Jurkat, Clone E6-1 (cell line): ENCODE data around the gene USP6NL.

Experiments
- DNase-seq: peaks from one replicate; pipeline ENCODE4 v3.0.0-alpha.2; 2011; ENCODE audit warnings: low read depth, low spot score
- H3K4me3 ChIP-seq: 2 replicates; pipeline ENCODE4 v1.5.1; 2011; ENCODE audit warnings: mild to moderate bottlenecking, low read length, control low read depth, moderate library complexity

The USP6NL gene

DNA sequence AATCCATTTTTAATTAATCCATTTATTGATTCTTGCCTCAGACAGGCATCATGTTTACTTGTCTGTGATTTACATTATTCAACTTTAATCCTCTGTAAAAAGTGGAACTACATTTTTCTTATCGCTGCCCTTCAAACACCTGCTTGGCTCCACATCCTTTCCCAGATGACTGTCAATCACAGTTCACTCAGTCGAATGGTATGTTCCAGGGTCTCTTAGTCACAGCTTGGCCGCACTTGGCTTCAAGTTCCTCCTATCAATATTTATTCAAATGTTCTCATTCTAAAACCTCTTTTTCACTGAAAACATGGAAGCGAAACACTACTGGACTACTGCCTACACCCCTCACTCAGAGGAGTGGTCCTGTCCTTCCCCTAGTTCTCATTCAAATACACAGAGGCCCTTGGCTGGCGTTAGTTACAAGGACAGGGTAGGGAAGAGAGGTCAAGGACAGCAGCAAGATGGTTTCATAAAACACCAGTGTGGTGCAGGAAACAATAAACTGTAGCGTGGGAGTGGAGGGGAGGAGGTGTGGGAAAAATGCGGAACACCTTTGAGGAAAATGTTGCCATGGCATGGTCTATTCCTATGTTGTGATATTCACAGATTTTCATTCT, 143.2 kb downstream of the USP6NL start:
- no peak overlapping the region for H3K4me3 ChIP-seq
- DNase-seq, result no peak

DNA sequence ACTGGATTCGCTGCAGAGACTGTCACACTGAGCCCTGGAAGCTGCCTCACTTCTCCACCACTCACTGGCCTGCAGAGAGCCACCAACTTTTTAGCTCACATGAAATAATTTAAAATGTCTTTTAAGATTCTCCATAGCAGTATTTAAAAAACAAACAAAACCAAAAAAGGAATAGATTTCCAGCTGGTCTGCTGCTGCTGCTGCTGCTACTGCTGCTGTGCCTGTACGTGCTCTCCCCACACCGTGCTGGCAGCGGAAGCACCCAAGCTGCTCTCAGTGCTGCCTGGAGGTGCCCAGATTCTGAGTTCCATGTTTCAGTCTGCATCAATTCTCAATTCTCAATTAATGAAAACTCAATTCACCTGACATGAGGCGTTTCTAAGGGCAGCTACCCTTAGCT, 146.0 kb downstream of the USP6NL start:
- no peak overlapping the region for H3K4me3 ChIP-seq
- DNase-seq, result no peak

DNA sequence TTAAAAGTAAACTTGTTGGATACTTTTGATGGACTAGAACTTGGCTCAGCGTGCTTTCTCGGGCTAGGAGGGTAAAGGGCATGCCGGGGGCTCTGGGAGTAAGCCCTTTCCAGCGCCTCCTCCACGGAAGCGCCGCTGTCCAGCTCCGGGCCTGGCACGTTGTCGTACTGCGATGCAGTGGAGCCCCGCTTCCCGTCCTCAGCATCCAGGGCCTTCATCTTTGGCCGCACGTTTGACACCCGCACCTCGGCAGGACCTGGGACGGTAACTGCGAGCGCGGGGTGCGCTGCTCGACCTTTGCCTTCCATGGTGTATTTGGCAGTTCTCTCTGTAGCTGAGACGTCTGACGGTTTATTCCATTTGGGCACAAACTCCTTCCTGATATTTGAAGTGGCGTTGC, 148.3 kb downstream of the USP6NL start:
- no peak overlapping the region for H3K4me3 ChIP-seq
- DNase-seq, result no peak

DNA sequence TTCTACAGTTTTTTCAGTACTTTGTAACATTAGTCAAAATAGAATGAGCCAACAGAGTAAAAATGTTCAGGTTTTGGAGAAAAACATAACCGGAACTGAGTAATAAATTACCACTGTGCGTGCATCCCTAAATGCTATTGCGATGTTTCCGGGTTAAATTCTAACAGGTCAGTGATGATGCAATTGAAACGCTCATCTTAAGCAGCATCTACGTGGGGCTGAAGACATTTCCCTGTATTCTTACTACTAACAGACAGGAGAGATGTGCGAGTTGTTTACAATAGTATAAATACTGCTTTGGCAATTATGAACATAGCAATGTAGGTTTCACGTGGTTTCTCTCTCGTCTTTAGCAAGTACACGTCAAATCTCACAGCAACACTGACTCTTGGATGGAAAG, 149.4 kb downstream of the USP6NL start:
- DNase-seq, result no peak
- H3K4me3 ChIP-seq, result no peak overlapping the region

DNA sequence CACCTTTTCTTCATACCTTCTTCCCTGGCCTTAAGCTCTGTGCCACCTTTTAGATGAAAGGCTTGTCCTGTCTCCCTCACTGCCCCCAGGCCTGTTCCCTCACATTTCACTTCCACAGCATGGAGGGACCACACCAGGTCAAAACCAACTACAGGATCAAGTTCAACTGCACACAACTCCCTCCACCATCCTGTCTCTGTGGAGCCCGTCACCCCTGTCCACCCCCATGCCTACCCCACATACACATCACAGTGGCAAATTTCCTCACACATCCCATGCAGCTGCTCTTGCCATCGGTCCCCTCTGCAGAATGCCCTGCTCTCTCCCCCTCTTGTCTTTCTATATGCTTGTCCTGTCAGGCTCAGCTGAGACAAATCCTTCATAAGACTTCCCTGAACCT, 154.1 kb downstream of the USP6NL start:
- no peak overlapping the region for H3K4me3 ChIP-seq
- no peak for DNase-seq

DNA sequence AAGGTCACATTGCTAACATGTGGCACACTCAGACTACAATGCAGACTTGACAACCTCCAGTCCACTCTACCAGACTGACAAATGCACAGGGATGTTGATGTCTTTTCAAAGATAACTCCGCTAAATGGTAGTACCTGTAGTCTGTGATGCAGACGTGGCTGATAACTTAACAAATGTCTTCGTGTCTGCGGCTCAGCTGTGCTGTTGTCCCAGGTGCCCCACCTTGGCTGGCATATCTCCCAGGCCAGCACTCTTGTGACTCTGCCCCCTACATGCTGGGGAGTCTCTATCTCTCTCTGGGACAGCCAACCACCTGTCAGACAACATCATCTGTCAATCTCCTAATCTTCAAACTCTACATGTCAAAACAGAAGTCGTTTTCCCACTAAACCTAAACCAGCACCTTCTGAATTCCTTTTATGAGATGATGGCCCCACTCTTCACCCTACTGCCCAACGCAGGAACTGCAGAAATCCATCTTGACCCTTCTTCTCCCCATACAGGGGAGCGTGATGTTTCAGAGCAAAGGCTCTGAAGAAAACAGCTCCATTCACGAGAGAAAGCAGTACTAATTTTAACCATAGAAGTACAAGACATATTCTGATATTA, 156.4 kb downstream of the USP6NL start:
- DNase-seq, result peak; percentile 16
- H3K4me3 ChIP-seq, result no peak overlapping the region

DNA sequence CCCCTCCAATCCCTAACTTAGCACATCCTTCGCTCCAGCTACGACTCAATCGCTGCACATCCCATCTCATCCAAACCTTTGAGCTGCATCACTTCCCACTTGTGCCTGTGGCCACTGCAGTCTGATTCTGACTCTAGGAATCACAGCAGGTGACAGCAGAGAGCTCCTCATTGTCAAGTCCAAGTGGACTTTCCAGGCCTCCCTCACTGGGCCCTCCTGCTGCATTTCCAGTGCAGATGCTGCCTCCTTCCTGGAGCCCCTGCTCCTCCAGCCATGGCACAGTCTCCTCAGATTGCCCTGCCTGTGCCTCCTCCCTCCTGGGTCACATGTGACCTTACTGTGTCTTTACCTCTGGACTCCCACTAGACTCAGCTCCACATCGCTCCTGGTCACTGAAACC, 157.3 kb downstream of the USP6NL start:
- no peak overlapping the region for H3K4me3 ChIP-seq
- no peak for DNase-seq

DNA sequence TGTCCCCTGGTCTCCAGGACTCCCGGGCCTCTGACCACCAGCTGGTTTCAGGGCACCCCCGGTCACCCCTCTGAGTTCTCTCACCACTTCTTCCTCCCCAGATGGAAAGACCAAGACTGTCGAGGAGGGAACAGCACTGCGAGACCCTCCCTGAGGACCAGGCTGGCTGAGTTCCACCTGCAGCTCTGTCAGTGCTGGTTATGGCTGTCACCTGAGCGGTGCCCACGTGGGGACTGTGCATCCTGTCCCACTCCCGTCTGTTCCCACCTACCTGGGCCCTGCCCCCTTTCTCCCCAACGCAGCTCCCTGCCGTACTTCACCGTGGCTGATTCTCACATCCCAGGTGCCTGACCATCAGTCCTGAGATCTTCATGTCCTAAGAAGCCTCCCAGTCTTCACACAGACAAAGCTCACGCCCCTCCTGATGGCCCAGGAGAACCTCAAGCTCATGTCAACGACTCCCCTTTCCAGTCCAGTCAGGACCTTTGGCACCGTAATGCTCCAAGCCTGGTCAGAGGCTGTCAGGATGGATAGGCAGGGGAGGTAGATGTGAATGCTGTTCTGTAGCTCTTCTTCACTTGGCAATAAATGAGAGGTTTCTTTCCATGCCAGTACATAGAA, 159.7 kb downstream of the USP6NL start:
- no peak for DNase-seq

DNA sequence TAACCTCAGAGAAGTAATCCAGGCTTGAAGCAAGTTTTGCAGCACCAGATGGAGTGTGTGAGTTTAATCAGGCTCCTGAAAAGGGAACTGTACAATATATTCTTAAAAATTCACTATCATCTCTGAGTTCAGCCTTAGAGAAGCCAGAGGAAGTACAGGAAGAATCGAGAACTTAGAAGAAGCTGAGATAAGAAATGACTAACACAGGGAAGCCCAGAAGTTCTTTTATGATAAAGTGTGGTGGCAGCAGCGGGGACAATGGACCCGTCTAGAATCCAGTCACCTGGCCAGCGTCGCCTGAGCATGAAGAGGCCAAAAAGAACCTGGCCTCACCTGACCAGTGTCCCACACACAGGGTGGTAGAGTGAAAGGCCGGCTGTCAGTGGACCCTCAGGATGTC, 161.0 kb downstream of the USP6NL start:
- DNase-seq, result no peak
- no peak overlapping the region for H3K4me3 ChIP-seq

More for the DNA sequence above, 159.7 kb downstream of the USP6NL start:
- H3K4me3 ChIP-seq, result no peak overlapping the region

DNA sequence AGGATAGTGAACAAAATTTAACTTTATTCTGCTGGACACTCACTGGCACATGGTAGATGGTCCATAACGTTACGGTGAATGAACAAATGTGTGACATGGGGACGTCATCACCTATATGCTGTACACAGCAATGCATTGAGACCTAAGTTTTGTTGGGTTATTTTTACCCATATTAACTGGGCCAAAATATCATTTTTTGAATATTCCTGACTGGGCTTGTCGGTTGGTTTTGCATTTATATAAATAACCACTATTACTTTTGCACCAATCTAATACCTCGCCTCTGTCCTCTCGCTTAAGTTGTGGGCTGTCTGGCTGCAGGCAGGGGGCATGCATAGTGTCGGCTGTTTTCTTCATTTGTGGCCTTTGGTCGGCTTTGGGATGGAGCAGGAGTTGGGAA, 161.7 kb downstream of the USP6NL start:
- H3K4me3 ChIP-seq, result no peak overlapping the region
- no peak for DNase-seq

DNA sequence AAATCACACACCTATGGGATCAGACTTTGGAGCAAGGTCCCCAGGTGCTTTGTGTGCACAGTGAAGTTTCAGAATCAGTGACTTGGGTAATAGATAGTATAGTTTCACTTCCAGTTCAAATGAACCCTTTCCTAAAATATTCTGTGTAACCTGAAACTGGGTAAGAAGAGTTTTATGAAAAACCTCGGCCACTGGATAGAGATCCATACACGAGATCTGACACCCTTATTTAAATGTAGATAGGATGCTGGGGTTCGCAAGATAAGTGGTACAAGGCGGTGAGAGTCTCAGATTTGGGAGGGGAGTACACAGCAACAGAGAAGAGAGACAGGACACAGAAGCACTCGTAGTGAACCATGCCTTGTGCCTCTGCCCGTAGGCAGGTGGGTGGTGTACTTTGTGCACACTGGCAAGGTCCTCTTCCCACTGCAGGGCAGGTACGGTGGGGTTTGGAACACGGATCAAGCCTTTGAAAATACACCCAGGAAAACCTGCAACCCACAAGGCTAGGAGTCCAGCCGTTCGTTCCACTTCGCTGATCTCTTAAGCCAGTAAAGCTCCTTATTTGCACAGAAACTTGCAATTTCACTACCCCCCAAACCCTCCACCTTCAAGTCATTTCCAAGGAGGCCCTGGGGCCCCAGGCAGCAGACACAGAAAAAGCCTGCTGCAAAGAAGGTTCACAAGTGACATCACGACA, 162.8 kb downstream of the USP6NL start:
- no peak overlapping the region for H3K4me3 ChIP-seq
- no peak for DNase-seq

DNA sequence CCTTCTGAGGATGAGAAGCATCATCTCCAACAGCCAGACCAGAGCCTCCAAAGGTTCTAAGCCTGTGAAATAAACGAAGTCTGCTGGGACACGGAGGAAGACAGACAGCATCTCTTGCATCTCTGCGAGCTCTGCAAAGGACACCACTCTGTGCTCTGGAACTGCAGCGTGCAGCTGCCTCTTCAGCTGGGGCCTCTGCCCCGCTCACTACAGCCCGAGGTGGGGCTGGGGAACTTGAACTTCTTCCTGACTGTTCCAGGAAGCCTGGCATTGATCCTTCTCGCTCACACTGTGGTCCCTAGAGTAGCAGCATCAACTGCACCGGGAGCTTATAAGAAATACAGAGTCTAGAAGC, 163.3 kb downstream of the USP6NL start:
- no peak for DNase-seq
- no peak overlapping the region for H3K4me3 ChIP-seq

DNA sequence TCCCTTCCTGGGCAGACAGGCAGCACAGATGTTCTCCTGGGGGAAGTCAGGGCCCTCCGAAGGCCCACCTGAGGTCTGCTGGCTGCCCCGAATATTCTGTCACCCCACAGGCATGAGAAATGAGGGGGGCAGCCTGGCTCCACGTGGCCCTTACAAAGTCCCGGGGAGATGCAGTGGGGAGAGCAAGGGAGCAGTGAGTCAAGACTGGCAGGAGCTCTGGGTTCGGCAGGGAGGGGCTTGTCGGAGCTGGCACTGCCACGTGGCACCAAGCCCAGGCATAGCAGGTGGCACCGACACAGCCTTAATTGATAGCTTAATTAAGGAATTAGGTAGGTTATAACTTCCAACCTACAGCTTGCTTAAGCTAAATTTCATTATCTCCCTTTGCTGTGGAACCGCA, 163.9 kb downstream of the USP6NL start:
- H3K4me3 ChIP-seq, result no peak overlapping the region
- DNase-seq, result no peak

DNA sequence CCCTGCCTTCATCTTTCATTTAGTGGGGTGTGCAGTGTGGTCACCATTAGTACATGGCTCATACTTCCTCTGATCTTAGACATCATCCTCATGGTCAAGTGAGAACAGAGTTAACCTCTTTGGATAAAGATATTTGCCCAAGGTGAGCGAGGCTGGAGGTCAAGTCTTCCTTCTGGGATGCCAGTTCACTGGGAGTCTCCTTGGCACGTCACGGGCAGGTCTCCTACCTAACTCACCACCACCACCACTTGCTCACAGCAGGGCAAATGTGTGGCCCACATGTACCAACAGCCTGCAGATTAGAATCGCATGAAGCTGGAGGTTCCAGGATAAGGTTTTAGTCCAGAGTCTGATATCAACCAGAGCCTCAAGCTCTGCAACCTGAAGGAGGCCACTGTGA, 164.6 kb downstream of the USP6NL start:
- no peak for DNase-seq

DNA sequence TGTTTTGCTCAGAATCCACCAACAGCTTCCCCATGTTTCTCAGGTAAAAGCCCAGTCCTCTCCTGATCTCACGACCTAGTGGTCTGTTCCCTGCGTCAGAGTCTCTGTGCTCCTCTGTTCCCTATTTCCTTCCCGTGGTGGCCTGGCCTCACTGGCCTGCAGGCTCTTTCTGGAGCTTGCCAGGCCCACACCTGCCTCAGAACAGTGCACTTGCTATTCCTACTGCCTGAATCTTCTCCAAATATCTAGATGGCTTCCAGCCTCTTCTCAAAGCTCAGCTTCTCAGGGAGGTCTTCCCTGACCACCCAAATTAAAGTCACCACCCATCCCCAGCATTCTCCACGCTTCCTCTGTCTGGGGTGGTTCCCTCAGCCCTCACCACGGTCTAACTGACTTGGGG, 165.3 kb downstream of the USP6NL start:
- no peak for DNase-seq
- no peak overlapping the region for H3K4me3 ChIP-seq

More for the DNA sequence above, 164.6 kb downstream of the USP6NL start:
- H3K4me3 ChIP-seq, result no peak overlapping the region

DNA sequence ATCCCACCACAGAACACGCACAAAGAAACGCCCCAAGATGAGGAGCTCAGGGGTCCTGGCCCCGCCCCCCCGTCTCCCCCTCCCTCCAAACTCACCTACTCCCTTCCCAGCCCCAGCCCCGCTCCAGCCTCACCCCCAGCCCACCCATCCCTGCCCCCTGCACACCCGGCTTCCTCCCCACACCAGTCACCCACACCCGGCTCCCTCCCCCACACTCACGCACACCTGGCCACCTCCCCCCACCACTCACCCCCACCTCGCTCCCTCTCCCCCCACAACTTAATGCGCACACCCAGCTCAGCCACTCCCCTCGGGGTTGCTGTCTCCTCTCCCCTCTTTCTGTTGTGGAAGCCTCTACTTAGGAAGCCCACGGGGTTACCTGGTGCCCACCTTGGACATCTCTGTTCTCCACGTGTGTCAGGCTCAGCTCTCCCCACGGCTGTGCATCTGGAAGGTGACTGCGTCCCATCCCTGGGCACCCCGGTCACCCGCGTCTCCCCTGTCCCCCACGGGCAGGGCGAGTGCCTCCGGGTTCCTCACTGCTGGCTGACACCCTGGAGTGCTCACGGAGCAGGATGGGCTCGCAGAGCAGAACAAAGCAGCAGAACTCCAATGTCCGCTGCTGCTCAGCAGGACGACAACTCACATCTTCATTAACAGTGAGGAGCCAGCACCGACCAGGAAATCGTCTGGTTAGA, 166.8 kb downstream of the USP6NL start:
- no peak for DNase-seq

DNA sequence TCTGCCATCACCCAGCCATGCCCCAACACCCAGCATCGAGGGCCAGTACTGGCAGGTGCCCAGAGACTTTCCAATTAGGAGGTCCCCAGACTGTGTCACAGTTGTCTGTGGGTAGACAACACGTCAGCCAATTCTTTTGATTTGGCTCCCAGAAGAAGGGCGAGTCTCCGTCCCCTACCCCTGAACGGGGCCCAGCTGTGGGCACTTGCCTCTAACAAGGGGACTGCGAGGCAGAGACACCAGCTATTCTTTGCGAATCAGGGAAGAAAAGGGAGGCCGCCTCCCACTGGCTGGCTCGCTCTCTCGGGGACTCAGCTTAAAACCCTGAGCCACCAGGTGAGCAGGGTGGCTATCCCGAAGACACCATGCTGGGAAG, 167.3 kb downstream of the USP6NL start:
- DNase-seq, result no peak
- no peak overlapping the region for H3K4me3 ChIP-seq

More for the DNA sequence above, 166.8 kb downstream of the USP6NL start:
- H3K4me3 ChIP-seq, result no peak overlapping the region

DNA sequence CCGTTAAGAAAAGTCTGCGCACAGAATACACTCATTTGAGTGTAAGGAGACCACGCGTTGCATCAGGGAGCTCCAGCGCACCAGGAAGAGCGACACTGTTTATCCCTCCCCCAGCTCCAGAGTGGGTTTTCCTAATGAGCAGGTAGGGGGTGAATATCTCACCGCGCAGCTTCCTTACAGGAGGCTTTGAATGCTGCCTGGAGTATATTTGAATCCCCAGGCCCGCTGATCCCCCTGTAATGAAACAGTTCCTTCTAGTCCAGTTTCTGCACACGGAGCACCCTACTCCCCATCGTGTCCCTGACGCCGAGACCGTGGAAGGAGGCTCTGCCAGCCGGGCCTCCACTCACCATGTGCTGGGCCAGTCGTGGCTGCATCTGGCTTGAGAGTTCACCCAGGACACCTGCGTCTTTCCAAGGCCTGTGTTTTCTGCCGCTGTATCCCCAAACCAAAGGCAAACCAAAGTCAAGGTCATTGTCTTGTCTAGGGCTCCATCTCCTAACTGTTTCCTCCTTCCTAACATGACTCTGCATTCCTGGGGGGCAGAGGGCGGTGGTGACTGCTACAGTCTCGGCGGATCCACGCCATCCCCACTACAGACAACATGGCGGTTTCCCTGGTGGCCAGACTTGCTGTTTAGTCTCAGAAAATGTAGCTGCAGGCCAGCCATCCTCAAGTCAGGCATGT, 167.8 kb downstream of the USP6NL start:
- DNase-seq, result no peak
- no peak overlapping the region for H3K4me3 ChIP-seq

DNA sequence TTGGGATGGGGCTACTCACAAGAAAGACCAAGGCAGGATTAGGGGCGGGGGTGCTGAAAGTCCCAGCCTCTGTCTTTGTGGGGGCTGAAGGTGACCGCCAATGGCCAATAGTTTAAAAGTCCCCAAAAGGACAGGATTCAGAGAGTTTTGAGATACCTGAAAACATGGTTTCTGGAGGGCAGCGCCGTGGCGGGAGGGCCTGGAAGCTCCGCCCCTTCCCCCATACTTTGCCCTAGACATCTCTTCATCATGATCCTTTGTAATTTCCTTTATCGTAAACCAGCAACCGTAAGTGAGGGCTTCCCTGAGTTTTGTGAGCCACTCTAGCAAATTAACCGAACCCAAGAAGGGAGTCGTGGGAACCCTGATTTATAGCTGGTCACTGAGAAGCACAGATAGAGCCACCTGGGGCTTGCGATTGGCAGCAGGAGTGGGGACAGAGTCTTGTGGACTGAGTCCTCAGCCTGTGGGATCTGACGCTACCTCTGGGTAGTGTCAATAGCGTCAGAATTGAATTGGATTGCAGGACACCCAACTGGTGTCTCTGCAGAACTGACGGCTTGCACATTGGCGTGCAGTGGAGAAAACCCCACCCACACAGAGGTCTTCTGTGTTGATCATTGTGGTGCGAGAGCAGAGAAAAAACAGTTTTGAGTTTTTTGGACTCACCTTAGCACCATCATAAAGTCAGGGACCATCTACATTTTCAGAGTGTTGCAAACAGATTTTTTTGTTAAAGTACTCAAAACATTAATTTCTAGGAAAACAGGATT, 169.3 kb downstream of the USP6NL start:
- no peak overlapping the region for H3K4me3 ChIP-seq
- DNase-seq, result no peak
